Epithelial cell of proximal tubule (primary cell): ENCODE data around the gene B4GALNT3. TPM values are rescaled to one million over a fixed set of nuclear protein-coding genes. Genes with fewer than 3 reads are reported as not detected.

Experiments used
- DNase-seq: peaks from one replicate; pipeline ENCODE4 v3.0.0-alpha.2; 2011; ENCODE audit warnings: low read depth
- H3K4me3 ChIP-seq: 2 replicates; pipeline ENCODE4 v1.5.1; 2011; ENCODE audit warnings: low read depth, mild to moderate bottlenecking, low read length
- total RNA-seq: library from RNA; depleted of rRNA; stranded (reverse); fragments of >200 nt; gene quantifications from 2 replicates; pipeline ENCODE4 v1.2.3, GENCODE V29; 2015
- TF ChIP-seq, protein P1 (sequence below): conservative IDR thresholded peaks from 2 replicates; pipeline ENCODE4 v1.5.1; 2012; ENCODE audit warnings: low read depth, mild to moderate bottlenecking, low read length

The B4GALNT3 gene
- total RNA-seq, 1 donor from 2014 or later: 7.1 TPM

DNA sequence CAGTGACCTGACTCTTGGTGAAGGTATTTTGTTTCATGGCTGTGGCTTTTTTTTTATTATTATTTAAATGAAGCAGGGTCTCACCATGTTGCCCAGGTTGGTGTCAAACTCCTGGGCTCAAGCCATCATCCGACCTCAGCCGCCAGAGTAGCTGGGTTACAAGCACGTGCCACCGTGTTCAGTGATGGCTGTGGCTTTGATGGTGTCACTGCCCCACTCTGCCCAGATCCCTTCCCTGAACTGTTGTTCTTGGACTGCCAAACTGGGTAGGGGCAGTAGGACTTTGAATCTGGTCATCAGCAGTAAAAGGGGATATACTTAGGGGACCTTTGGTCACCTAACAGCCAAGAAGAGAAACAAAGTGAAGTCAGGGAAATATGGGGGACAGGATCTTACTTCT is 19.4 kb downstream of the B4GALNT3 start:
- H3K4me3 ChIP-seq: no peak overlapping the region
- TF ChIP-seq, protein P1, sequence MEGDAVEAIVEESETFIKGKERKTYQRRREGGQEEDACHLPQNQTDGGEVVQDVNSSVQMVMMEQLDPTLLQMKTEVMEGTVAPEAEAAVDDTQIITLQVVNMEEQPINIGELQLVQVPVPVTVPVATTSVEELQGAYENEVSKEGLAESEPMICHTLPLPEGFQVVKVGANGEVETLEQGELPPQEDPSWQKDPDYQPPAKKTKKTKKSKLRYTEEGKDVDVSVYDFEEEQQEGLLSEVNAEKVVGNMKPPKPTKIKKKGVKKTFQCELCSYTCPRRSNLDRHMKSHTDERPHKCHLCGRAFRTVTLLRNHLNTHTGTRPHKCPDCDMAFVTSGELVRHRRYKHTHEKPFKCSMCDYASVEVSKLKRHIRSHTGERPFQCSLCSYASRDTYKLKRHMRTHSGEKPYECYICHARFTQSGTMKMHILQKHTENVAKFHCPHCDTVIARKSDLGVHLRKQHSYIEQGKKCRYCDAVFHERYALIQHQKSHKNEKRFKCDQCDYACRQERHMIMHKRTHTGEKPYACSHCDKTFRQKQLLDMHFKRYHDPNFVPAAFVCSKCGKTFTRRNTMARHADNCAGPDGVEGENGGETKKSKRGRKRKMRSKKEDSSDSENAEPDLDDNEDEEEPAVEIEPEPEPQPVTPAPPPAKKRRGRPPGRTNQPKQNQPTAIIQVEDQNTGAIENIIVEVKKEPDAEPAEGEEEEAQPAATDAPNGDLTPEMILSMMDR: no peak
- no peak for DNase-seq

DNA sequence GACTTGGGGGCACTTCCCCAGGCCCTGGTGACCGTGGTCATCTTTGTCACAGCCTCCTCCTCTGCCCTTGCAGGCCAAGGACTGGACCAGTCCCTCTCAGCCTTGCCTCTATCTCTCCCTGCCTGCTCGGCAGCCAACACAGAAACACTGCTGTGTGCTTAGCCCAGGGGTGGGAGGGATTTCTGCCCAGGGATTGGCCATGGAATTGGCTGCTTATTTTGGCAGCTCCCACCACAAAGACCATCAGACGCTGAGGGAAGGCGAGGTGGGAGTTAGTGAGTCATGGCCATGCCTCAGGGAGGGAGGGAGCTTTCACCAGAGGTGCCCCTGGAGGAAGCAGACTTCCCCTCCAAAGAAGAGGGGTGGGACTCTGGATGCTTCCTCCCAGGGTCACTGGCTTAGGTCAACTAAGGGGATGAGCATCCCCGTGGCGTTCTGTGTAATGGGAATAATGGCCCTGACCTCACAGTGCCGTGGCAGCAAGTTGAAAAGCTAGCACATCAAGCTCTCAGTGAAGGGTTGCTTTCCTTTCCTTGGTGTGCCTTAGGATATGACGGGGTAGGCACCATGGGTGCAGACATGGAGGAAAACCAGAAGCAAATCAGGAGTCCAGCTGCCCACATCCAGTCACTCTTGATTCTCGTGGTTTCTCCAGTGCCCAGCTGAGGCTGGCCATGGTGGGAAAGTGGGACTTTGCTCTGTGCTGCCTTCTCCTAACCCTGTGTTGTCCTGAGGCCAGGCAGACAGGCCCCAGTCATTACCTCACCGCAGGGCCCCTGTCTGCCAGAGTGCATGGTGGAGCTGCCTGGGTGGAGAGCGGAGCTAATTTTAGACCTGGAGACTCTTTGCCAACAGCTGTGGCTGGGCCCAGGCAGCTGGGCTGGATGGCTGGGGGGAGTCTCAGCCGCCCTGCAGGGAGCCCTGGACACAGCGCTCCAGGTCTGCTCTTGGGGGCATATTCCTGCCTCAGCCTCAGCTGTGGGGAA is 21.4 kb downstream of the B4GALNT3 start:
- TF ChIP-seq, protein P1: no peak
- no peak for DNase-seq
- no peak overlapping the region for H3K4me3 ChIP-seq

DNA sequence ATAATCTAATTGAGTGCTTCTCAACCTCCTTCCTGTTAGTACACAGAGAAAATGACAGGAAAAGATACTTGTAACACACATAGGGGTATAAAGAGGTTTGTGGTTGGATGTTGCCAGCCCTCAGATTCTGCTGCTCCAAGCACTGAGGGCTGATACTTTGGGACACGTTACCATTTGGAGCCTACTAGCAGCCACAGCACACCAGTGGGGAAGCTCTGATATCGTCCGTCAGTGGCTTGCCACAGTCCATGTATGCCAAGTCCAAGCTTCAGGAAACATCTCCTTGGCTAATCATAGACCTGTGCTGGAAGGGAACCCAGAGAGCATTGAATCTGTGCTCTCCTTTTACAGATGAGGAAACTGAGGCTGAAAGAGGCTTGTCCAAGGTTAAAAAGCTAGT is 22.3 kb downstream of the B4GALNT3 start:
- TF ChIP-seq, protein P1: no peak
- no peak for DNase-seq
- H3K4me3 ChIP-seq: no peak overlapping the region

DNA sequence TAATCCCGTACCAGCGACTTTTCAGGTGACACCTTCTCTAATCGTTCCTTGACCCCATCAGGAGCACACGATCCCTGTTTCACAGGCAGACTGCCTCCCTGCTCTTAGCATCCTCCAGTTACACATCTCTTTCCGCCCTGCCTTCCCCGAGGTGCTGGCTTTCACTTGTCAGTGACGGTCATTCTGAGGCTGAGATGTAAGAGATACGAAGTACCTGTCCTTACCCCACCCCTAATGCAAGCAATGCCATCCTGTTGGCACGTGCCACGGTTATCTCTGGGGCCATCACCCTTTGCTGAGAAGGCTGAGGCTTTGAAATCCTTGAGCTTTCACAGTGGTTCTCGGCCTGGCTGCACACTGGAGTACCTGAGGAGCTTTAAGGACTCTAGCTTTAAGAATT is 24.4 kb downstream of the B4GALNT3 start:
- TF ChIP-seq, protein P1: no peak
- H3K4me3 ChIP-seq: no peak overlapping the region
- DNase-seq: no peak

DNA sequence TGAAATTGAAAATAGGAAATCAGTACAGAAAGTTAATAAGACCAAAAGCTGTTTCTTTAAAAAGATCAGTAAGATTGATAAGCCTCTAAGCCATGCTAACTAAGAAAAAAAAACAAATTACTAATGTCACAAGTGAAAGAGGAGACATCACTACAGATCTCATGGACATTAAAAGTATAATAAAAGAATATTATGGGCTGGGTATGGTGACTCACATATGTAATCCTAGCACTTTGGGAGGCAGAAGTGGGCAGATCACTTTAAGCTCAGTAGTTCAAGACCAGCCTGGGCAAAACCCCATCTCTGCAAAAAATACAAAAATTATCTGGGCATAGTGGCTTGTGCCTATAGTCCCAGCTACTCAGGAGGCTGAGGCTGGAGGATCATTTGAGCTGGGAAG is 30.5 kb downstream of the B4GALNT3 start:
- no peak for DNase-seq
- TF ChIP-seq, protein P1: no peak
- no peak overlapping the region for H3K4me3 ChIP-seq

DNA sequence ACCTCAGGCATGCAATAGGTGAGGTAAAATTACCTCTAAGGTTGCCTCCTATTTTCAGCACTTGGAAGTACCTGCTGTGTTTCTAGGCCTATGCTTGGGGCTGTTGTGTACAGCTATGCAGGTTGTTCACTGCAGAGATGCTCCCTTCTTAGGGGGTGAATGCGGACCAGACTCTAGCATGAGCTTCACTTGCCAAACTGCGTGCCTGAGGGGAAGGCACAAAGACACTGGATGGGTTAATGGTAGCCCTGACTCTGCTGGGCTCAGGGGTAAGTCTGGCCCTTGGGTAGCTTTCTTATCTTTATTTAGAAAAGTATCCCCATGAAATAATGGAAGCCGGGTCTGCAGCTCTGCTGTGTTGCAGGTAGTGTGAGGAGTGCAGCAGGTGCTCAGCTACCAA is 35.7 kb downstream of the B4GALNT3 start:
- TF ChIP-seq, protein P1: no peak
- no peak overlapping the region for H3K4me3 ChIP-seq
- no peak for DNase-seq

DNA sequence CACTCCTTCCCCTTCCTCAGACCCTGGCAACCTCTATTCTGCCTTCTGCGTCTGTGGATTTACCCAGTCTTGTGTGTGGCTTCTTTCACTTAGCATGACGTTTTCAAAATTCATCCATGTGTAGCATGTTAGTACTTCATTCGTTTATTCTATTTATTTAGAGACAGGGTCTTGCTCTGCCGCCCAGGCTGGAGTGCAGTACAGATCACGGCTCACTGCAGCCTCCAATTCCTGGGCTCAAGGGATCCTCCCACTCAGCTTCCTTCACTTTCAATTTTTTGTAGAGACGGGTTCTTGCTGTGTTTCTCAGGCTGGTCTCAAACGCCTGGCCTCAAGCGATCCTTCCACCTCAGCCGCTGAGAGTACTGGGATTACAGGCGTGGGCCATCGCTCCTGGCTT is 37.0 kb downstream of the B4GALNT3 start:
- no peak for DNase-seq
- no peak overlapping the region for H3K4me3 ChIP-seq
- TF ChIP-seq, protein P1: no peak
